Activated T-helper 1 cell treated with Interleukin-2 at 50 U/mL for 16 hours (primary cell): ENCODE results near the gene TBL1XR1.

Experiments used
- DNase-seq: peaks from one replicate; pipeline ENCODE4 v3.0.0-alpha.2; 2020; ENCODE audit warnings: low read depth

TBL1XR1 gene

GRCh38 chr3:177107461-177108239 is 89.6 kb downstream of the TBL1XR1 start:
- DNase-seq = no peak

DNA sequence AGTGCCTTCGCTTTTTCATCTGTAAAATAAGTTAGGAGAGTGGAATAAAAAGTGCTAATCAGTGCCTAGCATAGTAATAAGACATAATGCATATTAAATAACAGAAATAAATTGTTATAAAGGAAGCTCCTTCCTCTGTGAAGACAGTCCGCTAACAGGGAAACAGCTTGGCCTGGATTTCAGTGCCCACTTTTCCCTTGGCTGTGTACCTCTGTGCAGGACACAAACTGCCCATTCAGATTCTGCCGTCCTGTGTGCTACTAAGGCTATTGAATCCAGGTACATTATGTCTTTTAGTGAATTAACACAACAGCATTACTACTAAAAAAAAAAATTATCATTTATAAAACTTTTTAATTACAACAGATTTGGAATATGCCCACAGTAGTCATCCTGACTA is 90.7 kb downstream of the TBL1XR1 start:
- DNase-seq = no peak

DNA sequence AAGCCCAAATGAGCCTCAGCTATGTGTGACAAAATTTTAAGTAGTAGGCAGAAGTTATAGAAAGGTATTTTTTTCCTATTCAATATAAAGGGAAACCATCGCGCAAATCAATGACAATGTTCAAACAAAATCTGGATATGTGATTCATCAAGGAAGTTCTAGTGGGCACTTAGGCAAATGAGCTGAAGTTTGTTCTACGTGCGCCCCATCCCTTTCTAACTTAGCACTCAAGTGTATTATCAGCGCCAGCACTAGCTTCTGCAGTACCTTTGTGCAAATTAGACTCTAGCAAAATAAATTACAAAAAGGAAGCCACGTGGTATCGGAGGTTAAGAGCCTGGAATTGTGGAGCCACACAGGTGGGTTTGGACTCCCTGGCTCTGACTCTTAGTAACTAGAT is 91.1 kb downstream of the TBL1XR1 start:
- DNase-seq = no peak

DNA sequence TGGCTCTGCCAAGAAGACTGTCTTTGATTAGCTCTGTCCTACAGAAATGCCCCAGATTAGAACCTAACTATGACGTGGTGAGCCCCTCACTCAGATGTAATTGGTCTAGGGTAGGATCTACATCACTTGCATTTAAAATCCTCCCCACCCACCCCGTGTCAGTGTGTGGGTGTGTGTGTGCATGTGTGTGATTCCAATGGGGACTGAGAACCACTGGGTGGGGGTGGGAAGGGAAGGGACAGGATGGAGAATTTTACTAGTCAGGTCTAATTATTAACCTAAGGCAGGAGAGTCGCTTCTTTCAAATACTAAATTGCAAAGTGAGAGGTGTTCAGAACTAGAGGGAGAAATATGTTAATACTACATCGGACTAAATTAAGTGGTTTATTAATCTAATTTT is 91.7 kb downstream of the TBL1XR1 start:
- DNase-seq = no peak

GRCh38 chr3:177104299-177104992 is 92.8 kb downstream of the TBL1XR1 start:
- no peak for DNase-seq

GRCh38 chr3:177102553-177102952 is 94.7 kb downstream of the TBL1XR1 start:
- no peak for DNase-seq

DNA sequence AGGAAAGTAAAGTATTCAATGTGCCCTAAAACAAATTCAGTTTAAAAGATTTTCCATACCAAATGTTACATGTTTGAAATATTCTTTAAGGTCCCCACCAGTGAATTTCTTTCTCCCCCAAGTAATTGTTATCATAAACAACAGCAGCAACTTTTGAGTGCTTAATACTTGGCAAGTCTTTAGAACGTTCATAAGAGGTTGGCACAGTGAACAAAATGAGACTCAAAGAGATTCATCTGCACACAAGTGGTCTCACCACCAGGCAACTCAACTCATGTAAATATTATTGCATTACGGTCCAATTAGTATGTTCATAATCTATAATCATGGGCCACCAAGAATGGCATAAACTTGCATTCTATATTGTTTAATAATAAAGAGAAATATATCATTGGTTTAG is 98.7 kb downstream of the TBL1XR1 start:
- no peak for DNase-seq

DNA sequence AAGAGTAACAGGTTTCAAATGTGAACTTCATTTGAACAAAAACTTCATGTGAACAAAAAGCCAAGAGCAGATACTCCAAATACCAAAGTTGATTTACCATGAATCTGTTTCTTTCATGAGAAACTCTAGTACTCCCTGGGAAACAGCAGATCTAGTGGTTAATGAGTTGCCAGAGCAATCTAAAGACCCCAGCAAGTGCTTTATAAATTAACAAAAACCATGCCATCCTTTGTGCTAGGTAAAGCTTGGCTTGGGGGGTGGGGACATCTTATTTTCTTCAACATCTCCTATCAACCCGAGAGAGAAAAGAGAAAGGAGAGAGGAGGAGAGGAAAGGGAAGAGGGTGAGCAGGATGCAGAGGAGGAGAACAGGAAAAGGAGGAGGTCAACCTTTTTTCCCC is 100.7 kb downstream of the TBL1XR1 start:
- DNase-seq = no peak

- no peak for DNase-seq
These were observed 103.3 kb downstream of the TBL1XR1 start for GRCh38 chr3:177093966-177094365.

- no peak for DNase-seq
These were observed 107.4 kb downstream of the TBL1XR1 start for GRCh38 chr3:177089901-177090300.

DNA sequence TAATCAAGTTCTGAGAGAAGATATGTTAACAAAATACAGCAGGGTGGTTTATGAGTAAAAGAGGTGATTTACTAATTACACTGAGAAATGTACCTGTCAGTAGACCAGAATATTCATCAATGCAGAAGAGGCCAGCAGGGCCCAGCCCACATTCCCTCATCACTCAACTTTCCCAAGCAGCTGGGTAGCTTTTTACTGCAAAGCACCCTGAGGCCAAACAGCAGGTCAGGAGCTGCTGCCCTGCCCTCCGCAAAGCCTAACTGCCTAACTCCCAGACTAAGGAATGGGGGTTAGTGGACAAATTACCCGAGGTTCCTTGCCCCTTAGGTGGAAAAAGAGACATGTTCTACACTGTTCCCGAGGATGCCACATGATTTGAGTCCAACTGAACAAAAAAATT is 108.2 kb downstream of the TBL1XR1 start:
- no peak for DNase-seq

- no peak for DNase-seq
These were observed 111.5 kb downstream of the TBL1XR1 start for GRCh38 chr3:177085794-177086193.

GRCh38 chr3:177084616-177085015 is 112.7 kb downstream of the TBL1XR1 start:
- no peak for DNase-seq

- no peak for DNase-seq
These were observed 117.2 kb downstream of the TBL1XR1 start for GRCh38 chr3:177080122-177080521.

DNA sequence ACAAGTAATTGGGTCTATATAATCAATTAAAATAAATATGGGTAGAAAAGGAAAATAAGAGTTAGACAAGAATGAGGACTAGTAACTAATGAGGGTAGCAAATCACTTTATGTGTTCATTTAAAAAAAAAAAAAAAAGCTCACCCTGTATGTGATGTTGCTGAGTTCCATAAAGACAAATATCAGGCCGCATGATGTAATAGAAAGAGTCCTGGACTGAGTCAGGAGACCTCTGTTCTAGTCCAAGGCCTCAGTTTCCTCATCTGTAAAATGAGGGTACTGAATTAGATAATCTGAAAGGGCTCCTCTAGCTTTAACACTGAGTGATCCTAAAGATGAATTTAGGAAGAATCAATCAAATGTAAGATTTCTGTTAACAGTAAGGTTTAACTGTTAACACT is 117.6 kb downstream of the TBL1XR1 start:
- no peak for DNase-seq

DNA sequence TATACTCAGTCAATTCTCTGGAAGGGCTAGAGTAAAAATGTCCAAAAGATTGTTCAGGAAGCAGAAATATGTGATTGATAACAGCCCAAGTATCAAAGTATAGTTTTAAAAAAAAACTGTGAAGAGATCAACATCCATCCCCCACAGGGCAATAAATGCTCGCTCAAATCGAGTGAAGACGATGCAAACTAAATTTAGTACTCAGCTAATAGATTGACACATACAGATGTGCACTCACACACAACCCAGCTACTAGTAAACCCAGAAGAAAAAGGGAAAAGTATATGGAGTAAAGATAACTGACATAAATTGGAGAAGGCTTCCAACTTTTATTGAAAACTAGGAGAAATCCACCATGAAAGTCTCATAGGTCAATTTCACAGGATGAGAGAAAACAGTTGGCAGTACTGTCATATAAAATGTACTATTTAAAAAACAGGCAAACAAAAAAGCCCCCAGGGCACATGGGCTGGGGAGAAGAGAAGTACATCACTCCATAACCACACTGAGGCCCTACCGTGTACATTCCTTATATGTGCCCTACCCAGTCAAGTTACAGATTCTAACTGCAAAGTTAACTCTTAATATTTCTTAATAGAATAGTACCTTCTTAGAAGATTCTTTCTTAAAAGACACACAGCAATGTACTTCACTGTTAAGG is 125.7 kb downstream of the TBL1XR1 start:
- no peak for DNase-seq

DNA sequence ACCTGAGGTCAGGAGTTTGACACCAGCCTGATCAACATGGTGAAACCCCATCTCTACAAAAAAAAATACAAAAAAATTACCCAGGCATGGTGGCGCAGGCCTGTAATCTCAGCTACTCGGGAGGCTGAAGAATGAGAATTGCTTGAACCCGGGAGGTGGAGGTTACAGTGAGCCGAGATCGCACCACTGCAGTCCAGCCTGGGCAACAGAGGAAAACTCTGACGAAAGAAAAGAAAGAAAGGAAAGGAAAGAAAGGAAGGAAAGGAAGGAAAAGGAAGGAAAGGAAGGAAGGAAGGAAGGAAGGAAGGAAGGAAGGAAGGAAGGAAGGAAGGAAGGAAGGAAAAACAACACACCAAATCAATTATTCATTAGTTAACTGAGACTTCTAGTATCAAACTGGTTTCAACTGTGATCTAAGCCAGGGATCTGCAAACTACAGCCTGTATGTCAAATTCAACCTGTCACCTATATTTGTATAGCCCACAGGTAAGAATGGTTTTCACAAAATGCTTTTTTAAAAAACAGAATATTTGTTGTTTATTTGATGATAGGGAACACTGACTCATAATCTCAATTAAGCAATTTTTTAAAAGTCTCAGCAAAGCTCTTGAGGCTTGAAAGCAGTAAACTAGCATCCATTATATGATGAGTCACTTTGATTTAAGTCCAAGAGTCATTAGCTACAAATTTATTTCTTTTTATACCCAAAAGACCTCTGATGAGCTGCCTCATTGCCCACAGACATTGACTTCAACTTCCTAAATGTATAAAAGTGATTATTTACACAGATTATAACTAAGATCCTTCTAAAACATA is 127.6 kb downstream of the TBL1XR1 start:
- no peak for DNase-seq

GRCh38 chr3:177068967-177069366 is 128.3 kb downstream of the TBL1XR1 start:
- no peak for DNase-seq

GRCh38 chr3:177066068-177066467 is 131.2 kb downstream of the TBL1XR1 start:
- no peak for DNase-seq

DNA sequence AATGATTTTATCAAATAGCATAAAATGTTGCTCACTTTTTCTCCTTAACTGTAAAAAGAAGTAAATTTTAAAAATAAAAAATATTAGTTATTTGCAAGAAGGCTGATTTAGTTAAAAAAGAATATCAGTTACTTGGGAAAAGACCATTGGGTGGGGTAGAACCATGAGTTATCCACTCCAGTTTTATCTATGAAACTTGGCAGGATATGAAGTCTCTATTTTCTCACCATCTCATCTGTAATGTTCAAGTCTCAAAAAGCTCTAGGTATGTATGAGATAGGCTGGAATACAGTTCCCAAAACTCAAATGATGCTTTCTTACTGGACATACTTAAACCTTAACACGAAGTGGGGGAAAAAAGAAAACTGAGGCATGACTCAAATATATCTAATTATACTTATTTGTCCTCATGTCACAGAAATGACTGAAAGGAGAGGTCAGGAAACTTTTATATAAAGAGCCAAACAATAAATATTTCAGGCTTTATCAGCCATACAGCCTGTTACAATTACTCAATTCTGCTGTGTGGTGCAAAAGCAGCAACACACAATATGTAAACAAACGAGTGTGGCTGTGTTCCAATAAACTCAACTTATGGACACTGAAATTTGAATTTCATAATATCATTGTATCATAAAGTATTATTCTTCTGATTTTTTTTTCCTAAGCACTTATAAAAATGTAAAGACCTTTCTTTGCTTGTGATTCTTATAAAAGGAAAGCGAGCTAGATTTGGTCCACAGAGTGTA is 131.8 kb downstream of the TBL1XR1 start:
- DNase-seq = no peak

DNA sequence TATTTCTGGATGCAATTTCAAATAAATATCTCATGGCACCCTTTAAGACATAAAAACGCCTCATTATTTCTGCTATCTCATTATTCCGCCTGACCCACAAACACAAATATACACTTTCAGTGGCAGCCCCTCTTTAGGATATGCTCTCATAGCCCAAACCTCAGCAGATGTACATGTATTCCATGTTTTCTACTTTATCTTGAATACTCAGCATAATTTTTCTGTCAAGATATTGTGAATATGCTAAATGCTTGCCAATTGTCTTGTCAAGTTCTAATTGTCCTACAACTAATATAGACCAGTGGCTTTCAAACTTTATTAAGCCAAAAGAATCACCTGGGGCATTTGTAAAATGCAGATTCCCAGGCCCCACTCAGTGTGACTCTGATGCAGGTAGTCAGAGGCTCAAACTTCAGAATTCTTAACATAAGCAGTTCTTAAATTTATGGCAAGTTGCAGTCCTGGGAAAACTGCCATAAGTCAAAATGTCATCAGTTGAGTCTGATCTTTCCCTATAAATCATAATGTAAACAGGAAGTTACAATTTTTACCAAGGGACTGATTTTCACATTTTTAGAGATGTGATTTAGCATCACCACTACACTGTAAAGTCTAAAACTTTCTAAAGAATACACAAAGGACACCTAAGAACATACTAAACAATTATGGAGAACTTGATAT is 135.1 kb downstream of the TBL1XR1 start:
- no peak for DNase-seq
